Colonic mucosa (tissue), 4 donors: Measurements from ENCODE around the gene ACAA2. TPM values are rescaled to one million over a fixed set of nuclear protein-coding genes. Genes with fewer than 3 reads are reported as not detected.

ENCODE experiments used
- DNase-seq: peaks from one replicate; pipeline ENCODE4 v3.0.0-alpha.2; 2020
- H3K27ac ChIP-seq: fragments of 200-600 bp; one replicate; pipeline ENCODE4 v1.8.0; 2021
- H3K27me3 ChIP-seq: fragments of 200-600 bp; one replicate; pipeline ENCODE4 v1.8.0; 2021
- H3K36me3 ChIP-seq: fragments of 200-600 bp; one replicate; pipeline ENCODE4 v1.8.0; 2021
- H3K4me1 ChIP-seq: fragments of 200-600 bp; one replicate; pipeline ENCODE4 v1.8.0; 2021; ENCODE audit warnings: mild to moderate bottlenecking
- H3K4me3 ChIP-seq: fragments of 200-600 bp; one replicate; pipeline ENCODE4 v1.8.0; 2021
- H3K9ac ChIP-seq, 2 donors: one replicate each; pipeline ENCODE4 v1.7.0; 2013; ENCODE audit warnings: control low read depth in 2 of 2, low read depth in 2 of 2, low read length in 2 of 2
- H3K9me3 ChIP-seq: fragments of 200-600 bp; one replicate; pipeline ENCODE4 v1.8.0; 2021
- CTCF ChIP-seq: fragments of 200-600 bp; IDR thresholded peaks from one replicate; pipeline ENCODE4 v1.8.0; 2022; ENCODE audit warnings: antibody characterized with exemption, mild to moderate bottlenecking
- intact Hi-C: fragments of 100-400 bp; cut with DNase I; formaldehyde crosslinking; loops from one replicate; pipeline ENCODE4 v1.14.1; 2022
- total RNA-seq, 2 donors: library from RNA; stranded (reverse); fragmentation: NEBNext Ultra II Directional in 1 of 2; extraction: Animal tissue kit (Norgen Biotek cat#: 25700) in 1 of 2; gene quantifications; one replicate each; pipeline ENCODE4 v1.2.1, GENCODE V29; 2021
- donor health status: healthy.
- donor health status: DM: no; HTN: no; CAD: no.
- donor health status: DM: no; HTN: no; CAD: no.

ACAA2 gene
- total RNA-seq, 2 donors from 2014 or later, result 152 to 276 TPM

- H3K36me3 ChIP-seq, result no peaks in the 10 kb centered on the region
- TF ChIP-seq CTCF, result no peak
- H3K27ac ChIP-seq, result no peak overlapping the region
- intact Hi-C loops, result no loop called here
- DNase-seq, result no peak
- H3K9me3 ChIP-seq, result no peaks in the 10 kb centered on the region
- no peak overlapping the region for H3K9ac ChIP-seq
- H3K27me3 ChIP-seq, result no peaks in the 10 kb centered on the region
- no peak overlapping the region for H3K4me3 ChIP-seq
- no peaks in the 10 kb centered on the region for H3K4me1 ChIP-seq
Observed at GRCh38 chr18:49749563-49749962, 63.8 kb downstream of the ACAA2 start.

- no peak overlapping the region for H3K27ac ChIP-seq
- no peak for TF ChIP-seq CTCF
Observed at GRCh38 chr18:49747876-49748275, 65.5 kb downstream of the ACAA2 start.

GRCh38 chr18:49745045-49746014 lies 68.0 kb downstream of the ACAA2 start:
- no peak overlapping the region for H3K4me3 ChIP-seq
- no peaks in the 10 kb centered on the region for H3K4me1 ChIP-seq
- intact Hi-C loops, result no loop called here

More at GRCh38 chr18:49747876-49748275, 65.5 kb downstream of the ACAA2 start:
- H3K9ac ChIP-seq, result no peak overlapping the region
- intact Hi-C loops, result no loop called here
- H3K4me1 ChIP-seq, result no peaks in the 10 kb centered on the region
- no peak for DNase-seq
- H3K9me3 ChIP-seq, result no peaks in the 10 kb centered on the region
- no peaks in the 10 kb centered on the region for H3K27me3 ChIP-seq
- H3K4me3 ChIP-seq, result no peak overlapping the region
- H3K36me3 ChIP-seq, result no peaks in the 10 kb centered on the region

GRCh38 chr18:49744376-49745008 lies 68.8 kb downstream of the ACAA2 start:
- no peak for TF ChIP-seq CTCF
- no peak overlapping the region for H3K4me3 ChIP-seq
- no peak overlapping the region for H3K27ac ChIP-seq
- H3K27me3 ChIP-seq, result no peaks in the 10 kb centered on the region
- no peaks in the 10 kb centered on the region for H3K4me1 ChIP-seq
- DNase-seq, result no peak
- H3K9me3 ChIP-seq, result no peaks in the 10 kb centered on the region
- intact Hi-C loops, result no loop called here
- no peaks in the 10 kb centered on the region for H3K36me3 ChIP-seq
- no peak overlapping the region for H3K9ac ChIP-seq

More at GRCh38 chr18:49745045-49746014, 68.0 kb downstream of the ACAA2 start:
- Histone ChIP-seq H3K36me3 (no peaks in the 10 kb centered on the region), H3K27ac (no peak overlapping the region), H3K9me3 (no peaks in the 10 kb centered on the region), H3K27me3 (no peaks in the 10 kb centered on the region), H3K9ac (no peak overlapping the region)
- no peak for TF ChIP-seq CTCF
- DNase-seq, result no peak

- H3K27me3 ChIP-seq, result no peaks in the 10 kb centered on the region
- H3K36me3 ChIP-seq, result no peaks in the 10 kb centered on the region
- H3K9me3 ChIP-seq, result no peaks in the 10 kb centered on the region
- intact Hi-C loops, result no loop called here
- DNase-seq, result no peak
- no peak overlapping the region for H3K4me3 ChIP-seq
- H3K9ac ChIP-seq, result no peak overlapping the region
- no peaks in the 10 kb centered on the region for H3K4me1 ChIP-seq
- H3K27ac ChIP-seq, result no peak overlapping the region
- no peak for TF ChIP-seq CTCF
Observed at GRCh38 chr18:49743117-49743567, 70.2 kb downstream of the ACAA2 start.
